Measurements from ENCODE around the gene POLN.

Gene POLN

GRCh38 chr4:2266821-2267220 lies 24.9 kb upstream of the POLN start:
- TF ChIP-seq MAX (IDR thresholded peaks at IDR 0.05; ENCODE audit: low read depth, low read length) (no peak), POLR2A (IDR thresholded peaks at IDR 0.05; ENCODE audit: extremely low read depth, insufficient read length) (no peak), CTCF (IDR thresholded peaks at IDR 0.05; ENCODE audit: low read depth, low read length) (no peak)
- H3K4me3 ChIP-seq (ENCODE audit: low read depth, low read length) = no peak overlapping the region
- no peak for DNase-seq (ENCODE audit: low read depth)

- H3K4me3 ChIP-seq (ENCODE audit: low read depth, low read length) = no peak overlapping the region
- TF ChIP-seq POLR2A (IDR thresholded peaks at IDR 0.05; ENCODE audit: extremely low read depth, insufficient read length) (no peak), MAX (IDR thresholded peaks at IDR 0.05; ENCODE audit: low read depth, low read length) (no peak), CTCF (IDR thresholded peaks at IDR 0.05; ENCODE audit: low read depth, low read length) (no peak), MYC (IDR thresholded peaks at IDR 0.05; ENCODE audit: low read depth, low read length) (no peak)
- DNase-seq (ENCODE audit: low read depth) = no peak
These were observed 24.3 kb upstream of the POLN start for GRCh38 chr4:2266181-2266580.

- no peak for DNase-seq (ENCODE audit: low read depth)
- no peak for TF ChIP-seq MAX (IDR thresholded peaks at IDR 0.05; ENCODE audit: low read depth, low read length)
- peak; percentile 3 for TF ChIP-seq CTCF (IDR thresholded peaks at IDR 0.05; ENCODE audit: low read depth, low read length)
- H3K4me3 ChIP-seq (ENCODE audit: low read depth, low read length) = no peak overlapping the region
These were observed 23.5 kb upstream of the POLN start for GRCh38 chr4:2265113-2266110.

GRCh38 chr4:2264481-2265041 lies 22.6 kb upstream of the POLN start:
- TF ChIP-seq MYC (IDR thresholded peaks at IDR 0.05; ENCODE audit: low read depth, low read length) (no peak), MAX (IDR thresholded peaks at IDR 0.05; ENCODE audit: low read depth, low read length) (no peak), CTCF (IDR thresholded peaks at IDR 0.05; ENCODE audit: low read depth, low read length) (no peak), POLR2A (IDR thresholded peaks at IDR 0.05; ENCODE audit: extremely low read depth, insufficient read length) (no peak)
- no peak overlapping the region for H3K4me3 ChIP-seq (ENCODE audit: low read depth, low read length)
- no peak for DNase-seq (ENCODE audit: low read depth)

- no peak for TF ChIP-seq MYC (IDR thresholded peaks at IDR 0.05; ENCODE audit: low read depth, low read length)
- no peak for TF ChIP-seq MAX (IDR thresholded peaks at IDR 0.05; ENCODE audit: low read depth, low read length)
- no peak for TF ChIP-seq POLR2A (IDR thresholded peaks at IDR 0.05; ENCODE audit: extremely low read depth, insufficient read length)
- TF ChIP-seq CTCF (IDR thresholded peaks at IDR 0.05; ENCODE audit: low read depth, low read length) = no peak
- DNase-seq (ENCODE audit: low read depth) = no peak
- no peak overlapping the region for H3K4me3 ChIP-seq (ENCODE audit: low read depth, low read length)
These were observed 22.0 kb upstream of the POLN start for GRCh38 chr4:2263926-2264321.
